HFFc6 (cell line): ENCODE measurements around the gene FOXL1. TPM values are rescaled to one million over a fixed set of nuclear protein-coding genes. Genes with fewer than 3 reads are reported as not detected.

Experiments
- DNase-seq: peaks from one replicate; pipeline ENCODE4 v3.0.0-alpha.2; 2018
- H3K27ac Mint-ChIP-seq: 2 replicates; pipeline ENCODE4 v1.8.0; 2020; ENCODE audit warnings: mild to moderate bottlenecking, mixed read lengths
- H3K27me3 Mint-ChIP-seq: 2 replicates; pipeline ENCODE4 v1.8.0; 2021; ENCODE audit warnings: mild to moderate bottlenecking, moderate library complexity, mixed read lengths; ENCODE audit not compliant: insufficient read depth
- H3K36me3 Mint-ChIP-seq: 2 replicates; pipeline ENCODE4 v1.8.0; 2021; ENCODE audit warnings: low read depth, mixed read lengths
- H3K4me1 Mint-ChIP-seq: 2 replicates; pipeline ENCODE4 v1.8.0; 2020; ENCODE audit warnings: low read depth, mixed read lengths
- H3K4me3 Mint-ChIP-seq: 2 replicates; pipeline ENCODE4 v1.8.0; 2020; ENCODE audit warnings: mild to moderate bottlenecking, moderate library complexity, mixed read lengths
- H3K9me3 Mint-ChIP-seq: 2 replicates; pipeline ENCODE4 v1.8.0; 2020; ENCODE audit warnings: mild to moderate bottlenecking, mixed read lengths
- total RNA-seq, 6 experiments: library from RNA; stranded (reverse); fragmentation: NEBNext Ultra II Directional; extraction: Animal tissue kit (Norgen Biotek cat#: 25700); gene quantifications; 2 replicates in 1 of 6; 3 replicates in 5 of 6; pipeline ENCODE4 v1.2.3, GENCODE V29; 2021
- TF ChIP-seq, protein P1 (sequence below): fragments of 200-600 bp; sonication (generic); IDR thresholded peaks from 2 replicates; pipeline ENCODE4 v1.5.0; 2021; ENCODE audit warnings: antibody characterized with exemption, mild to moderate bottlenecking

FOXL1 gene
- total RNA-seq, 6 experiments from 2014 or later: 20.2 to 25.3 (median 21.6) TPM

GRCh38 chr16:86610779-86611524 is 32.6 kb downstream of the FOXL1 start:
- TF ChIP-seq, protein P1, sequence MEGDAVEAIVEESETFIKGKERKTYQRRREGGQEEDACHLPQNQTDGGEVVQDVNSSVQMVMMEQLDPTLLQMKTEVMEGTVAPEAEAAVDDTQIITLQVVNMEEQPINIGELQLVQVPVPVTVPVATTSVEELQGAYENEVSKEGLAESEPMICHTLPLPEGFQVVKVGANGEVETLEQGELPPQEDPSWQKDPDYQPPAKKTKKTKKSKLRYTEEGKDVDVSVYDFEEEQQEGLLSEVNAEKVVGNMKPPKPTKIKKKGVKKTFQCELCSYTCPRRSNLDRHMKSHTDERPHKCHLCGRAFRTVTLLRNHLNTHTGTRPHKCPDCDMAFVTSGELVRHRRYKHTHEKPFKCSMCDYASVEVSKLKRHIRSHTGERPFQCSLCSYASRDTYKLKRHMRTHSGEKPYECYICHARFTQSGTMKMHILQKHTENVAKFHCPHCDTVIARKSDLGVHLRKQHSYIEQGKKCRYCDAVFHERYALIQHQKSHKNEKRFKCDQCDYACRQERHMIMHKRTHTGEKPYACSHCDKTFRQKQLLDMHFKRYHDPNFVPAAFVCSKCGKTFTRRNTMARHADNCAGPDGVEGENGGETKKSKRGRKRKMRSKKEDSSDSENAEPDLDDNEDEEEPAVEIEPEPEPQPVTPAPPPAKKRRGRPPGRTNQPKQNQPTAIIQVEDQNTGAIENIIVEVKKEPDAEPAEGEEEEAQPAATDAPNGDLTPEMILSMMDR: no peak
- Mint-ChIP-seq H3K27ac (peak overlapping the region; percentile 97), H3K4me1 (peaks cover 66% of the 10 kb centered on the region), H3K4me3 (peak overlapping the region; percentile 9; the same call in 1 of the 2 replicates), H3K9me3 (peaks cover 1% of the 10 kb centered on the region; the same call in 1 of the 2 replicates), H3K27me3 (peaks cover 3% of the 10 kb centered on the region; the same call in 1 of the 2 replicates), H3K36me3 (no peaks in the 10 kb centered on the region; the same call in 1 of the 2 replicates)
- no peak for DNase-seq

GRCh38 chr16:86611525-86611855 is 33.1 kb downstream of the FOXL1 start:
- DNase-seq: peak; percentile 76
- H3K27ac Mint-ChIP-seq: peak overlapping the region; percentile 97; the same call in 1 of the 2 replicates
- TF ChIP-seq, protein P1: no peak

GRCh38 chr16:86611941-86612340 is 33.6 kb downstream of the FOXL1 start:
- H3K4me3 Mint-ChIP-seq: no peak overlapping the region
- H3K9me3 Mint-ChIP-seq: no peaks in the 10 kb centered on the region
- no peak for DNase-seq
- H3K36me3 Mint-ChIP-seq: no peaks in the 10 kb centered on the region
- TF ChIP-seq, protein P1: no peak
- H3K27me3 Mint-ChIP-seq: peaks cover 3% of the 10 kb centered on the region; the same call in 1 of the 2 replicates
- H3K4me1 Mint-ChIP-seq: peaks cover 66% of the 10 kb centered on the region
- peak overlapping the region; percentile 97; the same call in 1 of the 2 replicates for H3K27ac Mint-ChIP-seq

More at GRCh38 chr16:86611525-86611855, 33.1 kb downstream of the FOXL1 start:
- Mint-ChIP-seq H3K27me3 (peaks cover 3% of the 10 kb centered on the region; the same call in 1 of the 2 replicates), H3K4me3 (peak overlapping the region; percentile 9; the same call in 1 of the 2 replicates), H3K36me3 (no peaks in the 10 kb centered on the region), H3K4me1 (peaks cover 66% of the 10 kb centered on the region), H3K9me3 (no peaks in the 10 kb centered on the region)

- Mint-ChIP-seq H3K36me3 (no peaks in the 10 kb centered on the region), H3K4me3 (no peak overlapping the region), H3K9me3 (no peaks in the 10 kb centered on the region), H3K4me1 (peaks cover 52% of the 10 kb centered on the region), H3K27ac (no peak overlapping the region), H3K27me3 (peaks cover 3% of the 10 kb centered on the region; the same call in 1 of the 2 replicates)
- DNase-seq: no peak
- TF ChIP-seq, protein P1: no peak
These were observed 36.4 kb downstream of the FOXL1 start for GRCh38 chr16:86614699-86615098.

GRCh38 chr16:86616906-86617305 is 38.6 kb downstream of the FOXL1 start:
- H3K27me3 Mint-ChIP-seq: peaks cover 7% of the 10 kb centered on the region
- no peaks in the 10 kb centered on the region; the same call in 1 of the 2 replicates for H3K36me3 Mint-ChIP-seq
- no peak for DNase-seq
- peaks cover 30% of the 10 kb centered on the region for H3K4me1 Mint-ChIP-seq
- H3K27ac Mint-ChIP-seq: no peak overlapping the region
- TF ChIP-seq, protein P1: no peak
- no peaks in the 10 kb centered on the region for H3K9me3 Mint-ChIP-seq
- H3K4me3 Mint-ChIP-seq: no peak overlapping the region
